Pulmonary artery endothelial cell (primary cell): ENCODE measurements around the gene TTLL8. TPM values are rescaled to one million over a fixed set of nuclear protein-coding genes. Genes with fewer than 3 reads are reported as not detected.

Source experiments
- DNase-seq: peaks from one replicate; pipeline ENCODE4 v3.0.0-alpha.2; 2011; ENCODE audit warnings: low read depth, low spot score
- total RNA-seq: library from RNA; depleted of rRNA; stranded (reverse); fragments of >200 nt; gene quantifications from 2 replicates; pipeline ENCODE4 v1.2.3, GENCODE V29; 2014

TTLL8 gene
- total RNA-seq, 1 donor from 2014 or later = not detected

DNA sequence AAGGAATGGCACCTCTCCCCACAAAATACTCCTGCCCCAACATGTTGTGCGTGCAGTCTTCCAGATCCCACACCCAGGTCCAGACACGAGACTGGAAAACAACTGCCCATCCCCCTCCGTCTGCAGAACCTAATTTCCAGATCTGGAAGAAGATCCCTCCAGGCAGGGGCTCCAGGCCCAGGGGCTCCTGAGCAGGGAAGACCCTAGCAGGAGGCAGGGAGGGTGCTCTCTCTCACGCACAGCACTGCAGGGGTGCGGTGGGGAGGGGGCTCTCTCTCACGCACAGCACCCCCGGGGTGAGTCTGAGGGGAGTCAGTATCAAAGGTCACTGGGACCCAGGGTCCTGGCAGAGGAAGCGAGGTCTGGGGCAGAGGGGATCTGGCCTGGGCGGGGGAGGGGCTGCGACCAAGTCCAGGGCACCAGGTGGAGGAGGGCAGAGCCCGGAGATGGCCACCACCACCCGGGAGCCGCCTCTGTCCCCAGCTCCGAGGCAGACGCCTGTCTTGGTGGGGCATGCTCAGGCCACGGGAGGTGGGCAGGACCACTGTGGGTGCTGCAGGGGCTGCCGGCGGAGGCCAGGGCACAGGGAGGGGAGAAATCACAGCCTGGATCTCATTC, 25.5 kb upstream of the TTLL8 start:
- no peak for DNase-seq

DNA sequence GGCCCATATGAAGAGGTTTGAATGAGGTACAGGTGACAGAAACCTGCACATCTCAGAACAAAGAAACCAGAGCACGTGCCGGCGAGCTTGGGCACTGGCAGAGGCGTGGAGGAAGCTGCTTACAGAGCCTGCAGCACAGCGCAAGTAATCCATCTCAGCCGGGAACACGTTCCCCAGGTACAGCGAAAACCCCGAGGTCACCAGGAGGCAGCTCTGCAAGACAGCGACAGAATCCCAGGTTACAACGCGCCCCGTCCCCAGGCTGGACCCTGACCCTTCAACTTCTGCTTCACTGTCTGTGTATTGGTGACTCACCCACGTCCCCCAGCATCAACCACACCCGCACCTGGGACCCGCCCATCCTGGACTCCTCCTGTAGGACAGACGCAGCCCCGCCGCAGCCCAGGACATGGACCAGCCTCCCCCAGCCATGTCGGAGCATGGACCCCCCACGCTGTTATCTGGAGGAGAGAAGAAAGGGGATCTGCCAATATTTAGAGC, 24.9 kb upstream of the TTLL8 start:
- no peak for DNase-seq

DNA sequence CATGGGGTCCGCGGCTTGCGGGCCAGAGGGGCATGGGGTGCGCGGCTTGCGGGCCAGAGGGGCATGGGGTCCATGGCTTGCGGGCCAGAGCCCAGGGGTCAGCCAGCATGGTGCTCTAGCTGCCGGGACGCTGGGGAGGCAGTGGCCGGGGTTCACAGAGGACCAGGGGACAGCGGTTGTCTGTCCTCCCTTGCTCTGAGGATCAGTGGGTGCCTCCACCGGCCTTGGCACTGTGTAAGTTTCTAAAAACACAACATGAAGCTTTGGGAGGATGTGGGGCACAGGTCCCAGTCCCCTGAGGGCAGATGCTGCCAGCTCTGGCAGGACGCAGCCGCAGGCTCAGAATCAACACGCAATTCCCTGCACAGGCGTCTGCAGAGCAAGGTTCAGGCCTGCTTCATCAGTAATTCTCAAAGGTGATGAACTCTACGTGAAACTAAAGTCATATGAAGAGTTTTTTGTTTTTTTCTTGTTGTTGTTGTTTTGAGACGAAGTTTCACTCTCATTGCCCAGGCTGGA, 24.2 kb upstream of the TTLL8 start:
- DNase-seq = no peak

DNA sequence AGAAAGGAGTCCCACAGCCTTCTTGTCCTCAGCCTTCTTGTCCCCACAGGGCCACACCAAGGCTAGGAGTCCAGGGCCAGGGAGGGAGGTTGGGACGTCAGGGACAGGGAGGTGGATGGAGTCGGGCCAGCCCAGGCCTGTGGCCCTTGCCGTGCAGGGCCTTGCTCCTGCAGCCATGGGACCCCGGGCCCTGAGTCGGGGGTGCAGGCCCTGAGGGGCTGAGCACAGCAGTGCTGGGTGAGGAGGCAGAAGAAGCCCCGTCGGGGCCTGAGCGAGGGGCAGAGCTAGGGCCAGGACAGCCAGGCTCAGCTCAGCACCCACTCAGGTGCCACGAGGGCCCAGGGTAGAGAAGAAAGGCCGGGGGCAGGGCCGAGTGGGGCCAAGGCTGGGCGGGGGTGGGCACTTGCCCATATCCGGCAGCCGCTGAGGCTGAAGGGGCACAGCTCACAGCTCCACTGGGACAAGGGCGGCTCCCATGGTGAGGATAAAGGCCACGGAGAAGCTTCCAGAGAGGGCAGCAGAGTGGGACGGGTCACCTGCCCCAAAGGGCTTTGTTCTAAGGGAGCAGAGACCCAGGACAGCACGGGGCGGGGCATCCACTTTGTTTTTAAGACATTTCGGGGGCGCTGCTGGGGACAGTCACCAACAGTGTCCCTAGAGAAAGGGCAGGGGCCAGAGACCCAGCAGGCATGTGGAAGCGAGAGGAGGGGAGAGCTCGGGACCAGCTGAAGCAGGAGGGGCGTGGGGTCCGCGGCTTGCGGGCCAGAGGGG, 23.5 kb upstream of the TTLL8 start:
- DNase-seq = no peak

DNA sequence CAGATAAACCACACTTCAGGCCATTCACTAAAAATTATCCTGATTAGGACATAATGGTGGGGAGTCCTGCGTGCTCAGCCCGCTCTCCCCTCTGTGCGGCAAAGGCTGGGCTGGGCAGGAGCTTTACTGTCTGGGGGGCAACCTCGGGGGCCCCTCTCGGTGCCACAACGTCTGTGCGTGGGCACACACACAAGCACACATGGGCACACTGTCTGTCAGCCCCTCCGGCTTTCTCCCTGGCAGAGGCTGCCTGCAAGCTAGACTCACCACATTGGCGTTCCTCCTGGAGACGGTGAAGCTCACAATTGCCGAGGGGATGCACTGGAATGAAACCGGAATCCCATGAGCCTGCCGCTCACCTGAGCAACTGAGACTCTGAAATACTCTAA, 22.0 kb upstream of the TTLL8 start:
- DNase-seq = no peak

DNA sequence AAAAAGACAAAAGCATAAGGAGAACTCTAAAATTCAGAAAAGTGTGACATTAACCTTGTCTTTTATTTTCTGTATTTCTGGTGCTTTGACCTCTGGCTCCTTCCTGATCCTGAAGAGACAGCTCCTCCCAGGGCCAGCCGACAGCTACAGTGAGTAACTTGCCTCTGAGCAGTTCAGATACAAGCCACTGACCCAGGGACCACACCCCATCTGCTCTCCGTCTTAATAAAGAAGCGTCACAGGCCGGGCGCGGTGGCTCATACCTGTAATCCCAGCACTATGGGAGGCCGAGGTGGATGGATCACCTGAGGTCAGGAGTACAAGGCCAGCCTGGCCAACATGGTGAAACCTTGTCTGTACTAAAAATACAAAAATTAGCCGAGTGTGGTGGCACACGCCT, 20.7 kb upstream of the TTLL8 start:
- DNase-seq = no peak

DNA sequence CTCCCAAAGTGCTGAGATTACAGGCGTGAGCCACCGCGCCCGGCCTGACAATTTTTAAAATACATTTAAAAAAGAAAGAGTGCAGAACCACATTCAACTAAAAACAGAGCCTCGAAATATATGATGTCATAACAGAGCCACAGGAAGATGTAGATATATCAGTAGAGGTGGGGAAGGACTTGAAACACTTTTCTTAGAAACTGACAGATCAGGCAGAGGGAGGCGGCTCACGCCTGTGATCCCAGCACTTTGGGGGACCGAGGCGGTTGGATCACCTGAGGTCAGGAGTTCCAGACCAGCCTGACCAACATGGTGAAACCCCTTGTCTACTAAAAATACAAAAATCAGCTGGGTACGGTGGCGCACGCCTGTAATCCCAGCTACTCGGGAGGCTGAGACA, 20.1 kb upstream of the TTLL8 start:
- no peak for DNase-seq

DNA sequence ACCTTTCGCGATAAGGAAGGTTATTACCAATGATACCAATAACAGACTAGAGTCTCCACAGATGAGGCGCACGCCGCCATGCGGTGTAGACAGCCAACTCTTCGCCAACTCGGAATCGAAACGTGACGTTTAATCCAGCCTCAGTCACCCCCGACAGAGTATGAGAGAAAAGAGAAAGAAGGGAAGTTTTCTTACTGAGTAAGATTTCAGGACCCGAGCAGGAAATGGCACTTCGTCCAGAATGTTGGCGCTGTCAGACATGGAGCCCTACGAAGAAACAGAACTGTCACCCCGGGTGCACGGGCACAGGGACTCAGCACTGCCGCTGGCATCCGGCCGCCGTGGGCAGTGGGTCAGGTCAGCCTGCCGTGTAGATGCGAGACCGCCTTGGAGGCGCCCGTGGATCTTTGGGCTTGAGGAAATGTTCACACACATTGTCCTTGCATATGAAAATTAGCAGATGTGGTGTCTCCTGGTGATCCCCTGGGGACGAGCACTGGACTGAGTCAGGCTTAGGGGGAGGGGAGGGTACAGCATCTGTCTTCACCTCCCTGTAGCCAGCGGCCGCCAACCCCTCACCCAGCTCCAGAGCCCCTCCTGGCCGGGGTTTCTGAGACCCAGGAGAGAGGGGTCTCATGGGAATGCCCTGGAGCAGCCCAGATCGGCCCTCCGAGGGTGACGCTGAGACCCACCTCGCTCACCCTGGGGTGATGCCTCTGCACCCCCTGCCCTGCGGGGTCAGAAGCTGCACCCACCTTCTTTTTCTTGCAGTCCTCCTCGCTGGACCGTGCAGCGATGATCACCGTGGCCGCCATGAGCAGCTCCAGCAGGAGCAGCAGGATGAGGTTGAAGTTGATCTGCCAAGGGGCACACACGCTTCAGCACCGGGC, 18.8 kb upstream of the TTLL8 start:
- DNase-seq = no peak

DNA sequence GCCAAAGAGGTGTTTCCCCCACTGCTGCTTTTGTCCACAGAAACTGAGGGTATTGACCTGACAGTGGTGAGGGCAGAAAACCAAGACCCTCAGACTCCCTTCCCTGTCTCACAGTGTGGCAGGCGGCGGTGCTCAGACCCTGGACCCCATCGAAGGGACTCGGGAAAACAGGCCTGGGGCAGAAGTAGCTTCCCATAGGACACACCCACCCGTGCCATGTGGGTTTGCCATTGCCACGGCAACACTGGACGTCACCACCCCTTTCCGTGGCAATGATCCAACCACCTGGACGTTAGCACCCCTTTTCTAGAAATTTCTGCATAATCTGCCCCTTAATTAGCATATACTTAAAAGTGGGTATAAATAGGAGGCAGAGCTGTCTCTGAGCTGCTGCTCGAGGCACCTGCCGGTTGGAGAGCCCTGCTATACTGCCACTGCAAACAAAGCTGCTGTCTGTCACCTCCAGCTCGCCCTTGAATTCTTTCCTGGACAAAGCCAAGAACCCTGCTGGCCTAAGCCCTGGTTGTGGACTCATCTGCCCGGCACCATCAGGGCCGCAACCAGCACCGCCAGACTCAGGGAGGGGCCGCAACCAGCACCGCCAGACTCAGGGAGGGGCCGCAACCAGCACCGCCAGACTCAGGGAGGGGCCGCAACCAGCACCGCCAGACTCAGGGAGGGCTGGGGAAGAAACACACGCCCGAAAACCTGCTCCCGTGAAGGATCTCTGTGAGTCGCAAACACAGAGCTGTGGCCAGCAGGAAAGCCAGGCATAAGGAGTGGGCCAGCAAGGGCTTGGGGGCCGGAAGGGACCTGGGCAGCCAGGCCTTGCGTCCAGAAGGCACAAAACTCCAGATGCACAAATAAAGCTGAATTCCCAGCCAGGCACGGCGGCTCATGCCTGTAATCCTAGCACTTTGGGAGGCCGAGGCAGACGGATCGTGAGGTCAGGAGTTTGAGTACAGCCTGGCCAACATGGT, 16.7 kb upstream of the TTLL8 start:
- no peak for DNase-seq

DNA sequence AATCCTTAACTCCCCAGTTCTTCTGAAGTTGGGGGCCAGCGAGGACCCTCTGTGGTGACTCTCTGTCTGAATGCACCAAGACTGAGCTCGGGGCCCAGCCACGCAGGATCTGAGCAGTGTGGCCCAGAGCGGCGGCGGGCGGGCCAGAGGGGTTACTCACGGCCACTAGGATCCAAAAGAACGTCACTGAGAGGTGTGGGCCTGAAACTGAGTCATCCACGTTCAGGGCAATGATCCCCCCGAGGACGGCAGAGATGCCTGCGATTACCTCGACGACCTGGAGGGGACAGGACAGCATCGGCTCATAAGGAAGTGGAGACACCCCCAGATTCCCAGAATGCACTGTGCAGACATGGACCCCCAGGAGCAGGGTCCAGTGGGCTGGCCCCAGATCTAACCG, 16.0 kb upstream of the TTLL8 start:
- DNase-seq = no peak

DNA sequence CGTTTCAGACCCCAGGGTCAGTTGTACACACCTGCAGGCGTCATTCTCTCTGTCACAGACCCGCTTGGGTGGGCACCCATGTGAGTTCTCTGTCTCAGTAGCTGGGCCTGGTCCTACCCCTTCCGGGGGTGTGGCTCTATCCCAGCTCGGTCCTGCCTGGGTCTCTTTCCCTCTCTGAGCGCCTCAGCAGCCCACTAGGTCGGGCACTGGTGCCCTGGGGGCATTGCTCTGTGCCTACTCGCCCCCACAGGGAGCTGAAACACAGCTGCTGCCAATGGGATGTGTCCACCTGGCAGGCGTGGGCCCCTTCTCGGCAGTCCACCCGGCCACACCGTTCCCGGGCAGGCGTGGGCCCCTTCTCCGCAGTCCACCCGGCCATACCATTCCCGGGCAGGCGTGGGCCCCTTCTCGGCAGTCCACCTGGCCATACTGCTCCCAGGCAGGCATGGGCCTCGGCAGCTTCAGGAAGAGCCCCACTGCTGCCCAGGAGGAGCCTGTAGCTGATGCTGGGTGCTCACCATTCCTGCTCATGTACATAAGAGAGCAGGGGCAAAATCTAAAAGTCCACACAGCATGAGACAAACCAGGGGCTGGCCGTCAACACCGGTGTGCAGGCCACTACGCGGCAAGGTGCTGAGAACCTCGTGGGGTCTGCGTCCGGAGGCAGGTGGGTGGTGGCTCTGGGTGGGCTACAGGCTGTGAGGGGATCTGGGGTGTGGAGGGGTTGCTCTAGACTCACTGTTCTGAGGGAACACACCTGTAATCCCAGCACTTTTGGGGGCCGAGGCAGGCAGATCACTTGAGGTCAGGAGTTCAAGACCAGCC, 14.8 kb upstream of the TTLL8 start:
- DNase-seq = no peak

DNA sequence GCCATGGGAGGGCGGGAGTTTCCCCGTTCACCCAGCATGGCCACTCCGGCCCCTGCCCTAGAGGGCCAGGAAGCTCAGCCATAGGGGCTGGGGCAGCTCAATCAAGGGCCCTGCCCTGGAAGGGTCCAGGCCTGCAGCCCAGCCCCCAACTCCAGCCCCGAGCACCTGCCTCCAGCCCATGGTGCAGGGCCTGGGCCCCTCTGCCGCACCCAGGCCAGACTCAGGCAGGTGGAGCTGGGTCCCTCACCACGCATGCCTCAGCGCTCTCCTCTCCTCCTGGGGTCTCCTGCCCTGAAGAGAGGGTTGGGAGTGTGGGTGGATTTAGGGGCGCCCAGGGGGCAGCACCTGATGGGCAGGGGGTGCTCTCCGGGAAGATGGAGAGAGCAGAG, 14.1 kb upstream of the TTLL8 start:
- no peak for DNase-seq

DNA sequence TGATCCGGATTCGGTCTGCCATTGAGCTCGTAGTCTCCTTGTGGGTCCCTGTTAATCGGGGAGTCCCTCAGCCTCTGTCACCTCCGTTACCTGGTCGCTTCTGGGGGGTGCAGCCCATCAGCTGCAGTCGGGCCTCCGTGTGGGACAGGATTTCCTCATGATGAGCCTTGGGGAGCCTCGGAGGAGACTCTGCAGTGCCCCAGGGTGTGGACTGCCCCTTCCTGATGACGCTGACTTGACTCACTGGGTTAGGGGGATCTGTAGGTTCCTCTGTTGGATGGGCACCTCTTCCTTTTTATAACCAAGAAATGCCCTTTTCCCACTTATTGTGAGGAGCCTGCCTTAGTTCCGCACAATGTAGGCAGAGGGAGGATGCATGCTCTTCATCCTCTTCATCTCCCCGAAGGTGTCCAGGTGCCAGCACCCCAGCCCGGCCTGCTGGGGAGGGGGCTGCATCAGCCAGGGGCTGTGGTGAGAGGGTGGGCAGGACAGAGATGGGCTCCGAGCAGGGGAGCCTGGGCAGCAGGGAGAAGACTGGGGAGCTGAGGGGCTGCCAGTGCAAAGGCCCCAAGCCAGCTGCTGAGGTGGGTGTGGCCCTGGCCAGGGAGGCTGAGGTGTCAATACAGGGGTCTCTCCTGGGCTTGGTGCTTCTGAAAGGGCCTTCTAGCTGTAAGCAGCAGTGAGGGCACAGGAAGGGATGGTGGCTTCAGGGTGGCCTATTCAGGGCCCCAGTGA, 13.5 kb upstream of the TTLL8 start:
- no peak for DNase-seq

DNA sequence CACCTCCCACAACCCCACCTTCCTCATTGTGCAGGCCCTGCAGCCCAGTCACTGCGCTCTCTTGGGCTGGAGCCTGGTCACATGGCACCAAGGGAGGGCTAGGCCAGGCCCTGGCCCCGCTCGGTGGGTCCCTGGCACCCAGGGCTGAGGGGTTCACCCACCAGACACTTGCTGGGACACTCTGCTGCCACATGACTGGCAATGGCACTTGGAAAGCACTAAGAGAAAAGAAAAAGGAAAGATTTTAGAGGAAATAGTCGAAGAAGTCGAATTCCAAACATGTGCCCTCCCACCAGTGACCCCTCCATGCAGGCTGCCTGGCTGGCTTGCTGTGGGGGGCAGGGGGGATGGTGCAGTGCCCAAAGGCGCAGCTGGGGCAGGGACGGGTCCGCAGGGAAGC, 12.3 kb upstream of the TTLL8 start:
- DNase-seq = no peak

DNA sequence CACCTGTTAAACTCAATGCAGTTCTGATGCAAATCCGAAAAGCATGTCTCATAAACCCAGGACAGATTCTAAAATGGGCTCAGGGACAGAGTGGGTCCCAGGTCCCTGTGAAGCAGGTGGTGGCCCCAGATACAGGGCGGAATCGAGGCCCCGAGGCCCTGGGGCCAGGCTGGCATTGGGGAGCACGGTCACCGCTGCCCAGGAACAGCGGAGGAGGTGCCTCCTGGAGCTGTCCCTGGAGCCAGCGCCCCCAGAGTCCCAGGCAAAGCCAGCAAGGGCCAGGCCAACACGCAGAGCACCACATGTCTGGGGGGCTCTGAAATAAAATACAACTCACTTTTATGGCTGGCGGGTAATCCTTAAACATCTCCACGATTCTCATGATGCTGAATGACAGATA, 10.0 kb upstream of the TTLL8 start:
- no peak for DNase-seq

DNA sequence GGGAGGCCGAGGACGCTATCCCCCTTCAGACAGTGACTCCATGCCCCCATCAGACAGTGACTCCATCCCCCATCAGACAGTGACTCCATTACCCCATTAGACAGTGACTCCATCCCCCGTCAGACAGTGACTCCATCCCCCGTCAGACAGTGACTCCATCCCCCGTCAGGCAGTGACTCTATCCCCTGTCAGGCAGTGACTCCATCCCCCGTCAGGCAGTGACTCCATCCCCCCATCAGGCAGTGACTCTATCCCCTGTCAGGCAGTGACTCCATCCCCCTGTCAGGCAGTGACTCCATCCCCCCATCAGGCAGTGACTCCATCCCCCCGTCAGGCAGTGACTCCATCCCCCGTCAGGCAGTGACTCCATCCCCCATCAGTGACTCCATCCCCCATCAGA, 9.1 kb upstream of the TTLL8 start:
- no peak for DNase-seq

DNA sequence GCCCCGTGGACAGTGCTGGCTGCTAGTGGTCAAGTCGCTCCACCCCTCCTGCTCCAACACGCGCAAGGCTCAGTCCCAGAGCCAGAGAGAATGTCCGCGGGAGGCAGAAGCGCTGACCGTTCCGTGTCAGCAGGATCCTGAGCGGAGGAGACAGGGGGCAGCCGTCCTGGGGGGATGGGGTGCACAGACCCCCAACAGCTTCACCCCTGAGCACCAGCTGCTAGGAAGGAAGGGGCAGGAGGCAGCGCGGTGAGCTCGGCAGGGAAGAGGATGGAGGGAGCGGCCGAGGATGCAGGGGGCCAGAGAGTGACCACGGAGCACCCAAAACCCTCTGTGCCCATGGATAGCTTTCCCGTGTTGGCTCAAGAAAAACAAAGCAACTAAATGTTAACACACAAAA, 6.4 kb upstream of the TTLL8 start:
- no peak for DNase-seq

DNA sequence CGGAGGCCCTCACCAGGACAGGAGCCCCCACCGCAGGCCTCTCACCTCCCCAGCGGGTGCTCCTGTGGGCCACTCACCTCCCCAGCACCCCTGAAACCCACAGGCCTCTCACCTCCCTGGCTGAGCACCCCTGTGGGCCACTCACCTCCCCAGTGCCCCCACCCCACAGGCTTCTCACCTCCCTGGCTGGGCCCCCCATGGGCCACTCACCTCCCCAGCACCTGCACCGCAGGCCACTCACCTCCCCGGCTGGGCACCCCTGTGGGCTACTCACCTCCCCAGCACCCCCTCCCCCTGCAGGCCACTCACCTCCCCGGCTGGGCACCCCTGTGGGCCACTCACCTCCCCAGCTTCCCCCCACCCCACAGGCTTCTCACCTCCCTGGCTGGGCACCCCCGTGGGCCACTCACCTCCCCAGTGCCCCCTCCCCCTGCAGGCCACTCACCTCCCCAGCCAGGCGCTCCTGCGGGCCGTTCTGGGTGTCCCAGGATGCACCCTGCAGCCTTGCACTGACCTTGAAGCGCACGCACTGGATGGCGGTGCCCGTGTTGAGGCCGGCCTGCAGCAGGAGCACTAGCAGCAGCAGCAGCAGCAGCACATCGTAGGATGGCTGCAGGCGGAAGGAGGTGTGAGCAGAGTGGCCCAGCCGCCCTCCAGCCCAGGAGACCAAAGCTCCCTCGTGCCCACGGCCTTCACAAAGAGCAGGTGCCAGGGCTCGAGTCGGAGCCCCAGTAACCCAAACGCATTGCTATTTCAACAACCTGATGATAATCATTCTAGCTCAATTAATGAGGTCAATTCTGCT, 5.7 kb upstream of the TTLL8 start:
- no peak for DNase-seq
